ENCODE measurements around the gene PRIMA1. TPM values are rescaled to one million over a fixed set of nuclear protein-coding genes. Genes with fewer than 3 reads are reported as not detected.

PRIMA1 gene
- total and polyA plus RNA-seq, 9 of the 15 experiments (the other 6 are each of a cell fraction or from before 2014, with no cell fraction given), result not detected

GRCh38 chr14:93785423-93785822 is 2.9 kb downstream of the PRIMA1 start:
- in situ Hi-C loops (cut with MboI), result no loop called here

GRCh38 chr14:93784878-93785277 is 3.4 kb downstream of the PRIMA1 start:
- ChIA-PET POLR2A (no interaction called here), CTCF (ENCODE audit: low intra/inter-chr PET ratio) (no interaction called here)
- Histone ChIP-seq H3K4me2 (ENCODE audit: insufficient read depth, low read length) (no peak overlapping the region), H3K9ac (ENCODE audit: insufficient read depth in 1 of 2, low read depth in 2 of 2, low read length in 2 of 2) (no peak overlapping the region), H3K27ac (ENCODE audit: extremely low read depth, low read depth, low read length) (no peak overlapping the region), H3K4me3 (no peak overlapping the region), H3K4me1 (replicated peaks in 1 of 2; ENCODE audit: control insufficient read depth in 2 of 2, insufficient read depth in 2 of 2, low read length in 2 of 2) (no peaks in the 10 kb centered on the region; a peak in 1 of 5 replicates), H4K20me1 (replicated peaks; ENCODE audit: control insufficient read depth, insufficient read depth, low read length) (no peaks in the 10 kb centered on the region), H3K27me3 (ENCODE audit: control insufficient read depth in 2 of 2, insufficient read depth in 2 of 2, low read length in 2 of 2) (peaks cover 0 to 13% of the 10 kb centered on the region in 2 experiments; a peak in 1 of 5 replicates), H3K9me1 (ENCODE audit: control insufficient read depth, insufficient read depth, low read length) (no peaks in the 10 kb centered on the region), H2AFZ (ENCODE audit: low read depth, low read length) (no peak overlapping the region), H3K9me3 (replicated peaks; ENCODE audit: control insufficient read depth, insufficient read depth, low read depth, low read length) (no peaks in the 10 kb centered on the region), H3K79me2 (ENCODE audit: control insufficient read depth, insufficient read depth, low read length) (no peaks in the 10 kb centered on the region), H3K36me3 (ENCODE audit: control insufficient read depth, insufficient read depth, low read length) (no peaks in the 10 kb centered on the region)
- intact Hi-C loops (cut with micrococcal nuclease), result no loop called here
- TF ChIP-seq MAFK (IDR thresholded peaks at IDR 0.05; ENCODE audit: low read length) (no peak), ELK3 (CRISPR knock-in tag; IDR thresholded peaks at IDR 0.05) (no peak), ZNF785 (CRISPR knock-in tag; IDR thresholded peaks at IDR 0.05) (no peak), POLR2AphosphoS5 (IDR thresholded peaks at IDR 0.05; ENCODE audit: control insufficient read depth, insufficient read depth, low read depth, low read length) (no peak), TAF15 (IDR thresholded peaks at IDR 0.05; ENCODE audit: low read depth, low read length) (no peak), ZBTB17 (CRISPR knock-in tag; IDR thresholded peaks at IDR 0.05) (no peak)
- BruUV-seq (replicated peaks), result no TSS peak
- ATAC-seq, result no peak
- in situ Hi-C loops (cut with MboI), result no loop called here
- FAIRE-seq, result no peak
- DNase-seq (ENCODE audit: extremely low read depth in 1 of 4, low spot score in 3 of 4), result no peak
- WGBS (ENCODE audit: insufficient coverage, low coverage, missing lambda C conversion rate), result 0% methylated on average over 3 of the region's 3 CpGs

More at GRCh38 chr14:93785423-93785822, 2.9 kb downstream of the PRIMA1 start:
- no peak overlapping the region for H3K27ac ChIP-seq (ENCODE audit: extremely low read depth, low read depth, low read length)
- no peaks in the 10 kb centered on the region for H3K9me1 ChIP-seq (ENCODE audit: control insufficient read depth, insufficient read depth, low read length)
- TF ChIP-seq ARID3B (CRISPR knock-in tag; IDR thresholded peaks at IDR 0.05; ENCODE audit: borderline replicate concordance), result no peak
- no peak overlapping the region for H3K4me2 ChIP-seq (ENCODE audit: insufficient read depth, low read length)
- POLR2A ChIA-PET, result interaction anchor here (0.5 kb wide), 1 partner anchor 51 kb away, joined by 3 read pairs; no protein-coding TSS in a partner anchor
- CTCF ChIA-PET (ENCODE audit: low intra/inter-chr PET ratio), result no interaction called here
- no peak for FAIRE-seq
- 0% methylated on average over 4 of the region's 4 CpGs for WGBS (ENCODE audit: insufficient coverage, low coverage, missing lambda C conversion rate)
- H3K4me3 ChIP-seq, result no peak overlapping the region
- intact Hi-C loops (cut with micrococcal nuclease), result no loop called here
- no peaks in the 10 kb centered on the region for H3K9me3 ChIP-seq (replicated peaks; ENCODE audit: control insufficient read depth, insufficient read depth, low read depth, low read length)
- no peaks in the 10 kb centered on the region for H4K20me1 ChIP-seq (replicated peaks; ENCODE audit: control insufficient read depth, insufficient read depth, low read length)
- no TSS peak for BruUV-seq (replicated peaks)
- no peaks in the 10 kb centered on the region; a peak in 1 of 5 replicates for H3K4me1 ChIP-seq (replicated peaks in 1 of 2; ENCODE audit: control insufficient read depth in 2 of 2, insufficient read depth in 2 of 2, low read length in 2 of 2)
- no peak overlapping the region for H2AFZ ChIP-seq (ENCODE audit: low read depth, low read length)
- H3K27me3 ChIP-seq (ENCODE audit: control insufficient read depth in 2 of 2, insufficient read depth in 2 of 2, low read length in 2 of 2), result peaks cover 0 to 14% of the 10 kb centered on the region in 2 experiments; a peak in 1 of 5 replicates
- no peak overlapping the region for H3K9ac ChIP-seq (ENCODE audit: insufficient read depth in 1 of 2, low read depth in 2 of 2, low read length in 2 of 2)
- H3K79me2 ChIP-seq (ENCODE audit: control insufficient read depth, insufficient read depth, low read length), result no peaks in the 10 kb centered on the region
- no peak for ATAC-seq
- H3K36me3 ChIP-seq (ENCODE audit: control insufficient read depth, insufficient read depth, low read length), result no peaks in the 10 kb centered on the region
- no peak for DNase-seq (ENCODE audit: extremely low read depth in 1 of 4, low spot score in 3 of 4)
